HG03060 (cell line): ENCODE measurements around the gene WBP2.
"Not testable (repeated sequence)": the region's sequence is repeated elsewhere in the genome, so short reads cannot be mapped to it uniquely, and the experiment has no call there.

Source experiments
- ATAC-seq: cut with Tn5 transposase; IDR thresholded peaks from one replicate; pipeline ENCODE4 v1.9.1; 2021; ENCODE audit warnings: low read depth, moderate number of reproducible peaks; ENCODE audit not compliant: unreplicated experiment

Gene WBP2

GRCh38 chr17:75818326-75818885 lies 36.7 kb downstream of the WBP2 start:
- ATAC-seq = no peak

GRCh38 chr17:75817571-75817970 lies 37.6 kb downstream of the WBP2 start:
- no peak for ATAC-seq

GRCh38 chr17:75816693-75817092 lies 38.4 kb downstream of the WBP2 start:
- no peak for ATAC-seq

GRCh38 chr17:75815399-75815798 lies 39.7 kb downstream of the WBP2 start:
- ATAC-seq = no peak

GRCh38 chr17:75814900-75815373 lies 40.2 kb downstream of the WBP2 start:
- no peak for ATAC-seq

- ATAC-seq = no peak
Measured at GRCh38 chr17:75814021-75814395, 41.1 kb downstream of the WBP2 start.

GRCh38 chr17:75813081-75814020 lies 41.8 kb downstream of the WBP2 start:
- ATAC-seq = no peak

- ATAC-seq = no peak
Measured at GRCh38 chr17:75812096-75813013, 42.8 kb downstream of the WBP2 start.

GRCh38 chr17:75811174-75811573 lies 44.0 kb downstream of the WBP2 start:
- no peak for ATAC-seq

GRCh38 chr17:75810756-75811155 lies 44.4 kb downstream of the WBP2 start:
- ATAC-seq = not testable (repeated sequence)

GRCh38 chr17:75810216-75810615 lies 44.9 kb downstream of the WBP2 start:
- ATAC-seq = no peak

GRCh38 chr17:75809631-75810111 lies 45.5 kb downstream of the WBP2 start:
- no peak for ATAC-seq

GRCh38 chr17:75808905-75809621 lies 46.1 kb downstream of the WBP2 start:
- ATAC-seq = peak; percentile 62

- no peak for ATAC-seq
Measured at GRCh38 chr17:75808549-75808904, 46.6 kb downstream of the WBP2 start.

GRCh38 chr17:75807861-75808260 lies 47.3 kb downstream of the WBP2 start:
- ATAC-seq = no peak

- no peak for ATAC-seq
Measured at GRCh38 chr17:75806822-75807500, 48.2 kb downstream of the WBP2 start.

- ATAC-seq = no peak
Measured at GRCh38 chr17:75803883-75804282, 51.3 kb downstream of the WBP2 start.

GRCh38 chr17:75799402-75799801 lies 55.7 kb downstream of the WBP2 start:
- no peak for ATAC-seq

GRCh38 chr17:75795820-75796607 lies 59.1 kb downstream of the WBP2 start:
- ATAC-seq = no peak
